NB4 (cell line): ENCODE measurements around the gene MTM1.
A peak's percentile ranks its signal among the peaks of the same experiment; 100 is the strongest.

Experiments
- DNase-seq: peaks from one replicate; pipeline ENCODE4 v3.0.0; 2010; ENCODE audit warnings: low read depth
- H3K4me3 ChIP-seq: one replicate; pipeline ENCODE4 v1.5.1; 2011; ENCODE audit warnings: mild to moderate bottlenecking, low read depth, low read length, moderate library complexity
- MAX ChIP-seq: IDR thresholded peaks from 2 replicates; pipeline ENCODE4 v1.6.1; 2011; ENCODE audit warnings: low read depth, low read length
- MYC ChIP-seq: IDR thresholded peaks from 2 replicates; pipeline ENCODE4 v1.6.1; 2011; ENCODE audit warnings: low read depth, low read length
- POLR2A ChIP-seq: IDR thresholded peaks from 2 replicates; pipeline ENCODE4 v1.6.1; 2011; ENCODE audit warnings: mild to moderate bottlenecking; ENCODE audit not compliant: insufficient read length; ENCODE audit errors: extremely low read depth
- TF ChIP-seq, protein P1 (sequence below): IDR thresholded peaks from one replicate; pipeline ENCODE4 v1.5.1; 2012; ENCODE audit warnings: low read depth, low read length

MTM1 gene

DNA sequence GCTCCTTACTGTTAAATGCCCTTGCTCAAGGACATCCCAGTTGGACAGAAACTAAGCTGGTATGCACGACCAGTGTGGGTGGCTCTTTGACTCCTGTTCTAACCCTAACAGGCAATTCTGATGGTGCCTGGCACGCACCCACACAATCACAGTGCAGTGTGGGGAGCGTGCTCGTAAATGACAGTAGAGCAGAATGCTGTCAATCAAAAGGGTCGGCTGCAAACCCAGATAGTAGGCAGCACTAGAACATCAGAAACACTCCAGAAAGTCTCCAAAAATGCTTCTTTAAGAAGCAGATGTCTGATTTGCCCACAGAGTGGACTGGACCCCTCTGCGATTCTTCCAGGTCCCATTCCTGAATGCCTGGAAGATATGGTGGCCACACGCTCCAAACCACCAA lies 37.6 kb upstream of the MTM1 start:
- no peak for TF ChIP-seq POLR2A
- TF ChIP-seq MYC, result no peak
- TF ChIP-seq, protein P1, sequence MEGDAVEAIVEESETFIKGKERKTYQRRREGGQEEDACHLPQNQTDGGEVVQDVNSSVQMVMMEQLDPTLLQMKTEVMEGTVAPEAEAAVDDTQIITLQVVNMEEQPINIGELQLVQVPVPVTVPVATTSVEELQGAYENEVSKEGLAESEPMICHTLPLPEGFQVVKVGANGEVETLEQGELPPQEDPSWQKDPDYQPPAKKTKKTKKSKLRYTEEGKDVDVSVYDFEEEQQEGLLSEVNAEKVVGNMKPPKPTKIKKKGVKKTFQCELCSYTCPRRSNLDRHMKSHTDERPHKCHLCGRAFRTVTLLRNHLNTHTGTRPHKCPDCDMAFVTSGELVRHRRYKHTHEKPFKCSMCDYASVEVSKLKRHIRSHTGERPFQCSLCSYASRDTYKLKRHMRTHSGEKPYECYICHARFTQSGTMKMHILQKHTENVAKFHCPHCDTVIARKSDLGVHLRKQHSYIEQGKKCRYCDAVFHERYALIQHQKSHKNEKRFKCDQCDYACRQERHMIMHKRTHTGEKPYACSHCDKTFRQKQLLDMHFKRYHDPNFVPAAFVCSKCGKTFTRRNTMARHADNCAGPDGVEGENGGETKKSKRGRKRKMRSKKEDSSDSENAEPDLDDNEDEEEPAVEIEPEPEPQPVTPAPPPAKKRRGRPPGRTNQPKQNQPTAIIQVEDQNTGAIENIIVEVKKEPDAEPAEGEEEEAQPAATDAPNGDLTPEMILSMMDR, result no peak
- TF ChIP-seq MAX, result no peak

GRCh38 chrX:150531467-150531866 lies 37.0 kb upstream of the MTM1 start:
- H3K4me3 ChIP-seq, result no peak overlapping the region
- TF ChIP-seq, protein P1, result no peak
- TF ChIP-seq MYC (no peak), MAX (no peak), POLR2A (no peak)
- no peak for DNase-seq

More for the DNA sequence above, 37.6 kb upstream of the MTM1 start:
- no peak overlapping the region for H3K4me3 ChIP-seq
- no peak for DNase-seq

- peak; percentile 41 for DNase-seq
- TF ChIP-seq MAX, result no peak
- TF ChIP-seq, protein P1, result no peak
- no peak for TF ChIP-seq MYC
- TF ChIP-seq POLR2A, result no peak
- H3K4me3 ChIP-seq, result no peak overlapping the region
Measured at GRCh38 chrX:150533863-150534262, 34.6 kb upstream of the MTM1 start.

DNA sequence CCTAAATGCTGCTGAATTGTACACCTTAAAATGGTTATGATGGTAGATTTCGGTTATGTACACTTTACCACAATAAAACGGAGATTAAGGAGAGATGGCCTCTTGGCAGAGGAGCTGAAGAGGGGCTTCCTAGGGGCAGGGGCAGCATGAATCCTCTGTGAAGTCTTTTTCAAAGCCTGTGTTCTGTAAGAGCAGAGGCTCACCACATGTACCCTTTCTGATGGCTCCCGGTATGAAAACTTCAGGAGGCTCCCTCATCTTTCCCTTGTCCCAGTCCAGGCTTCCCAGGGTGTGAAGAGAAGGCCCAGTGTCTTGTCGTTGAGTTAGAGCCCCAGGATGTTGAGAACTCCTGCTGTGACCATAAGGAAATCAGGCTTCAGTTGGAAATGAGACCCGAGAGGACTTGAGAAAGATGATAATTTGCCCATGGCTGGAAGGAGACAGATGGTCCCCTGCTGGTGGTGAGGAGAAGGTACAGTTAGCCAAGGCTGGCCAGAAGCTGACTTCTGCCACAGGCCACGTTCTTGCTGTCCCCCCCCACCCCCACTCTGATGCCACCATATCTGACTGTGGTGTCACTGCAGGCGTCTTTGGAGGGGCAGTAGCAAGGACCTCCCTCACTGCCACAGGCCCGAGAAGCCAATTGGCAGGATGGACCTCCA lies 31.8 kb upstream of the MTM1 start:
- TF ChIP-seq, protein P1, result peak; percentile 34
- TF ChIP-seq MYC, result no peak
- peak; percentile 30 for DNase-seq
- H3K4me3 ChIP-seq, result no peak overlapping the region

DNA sequence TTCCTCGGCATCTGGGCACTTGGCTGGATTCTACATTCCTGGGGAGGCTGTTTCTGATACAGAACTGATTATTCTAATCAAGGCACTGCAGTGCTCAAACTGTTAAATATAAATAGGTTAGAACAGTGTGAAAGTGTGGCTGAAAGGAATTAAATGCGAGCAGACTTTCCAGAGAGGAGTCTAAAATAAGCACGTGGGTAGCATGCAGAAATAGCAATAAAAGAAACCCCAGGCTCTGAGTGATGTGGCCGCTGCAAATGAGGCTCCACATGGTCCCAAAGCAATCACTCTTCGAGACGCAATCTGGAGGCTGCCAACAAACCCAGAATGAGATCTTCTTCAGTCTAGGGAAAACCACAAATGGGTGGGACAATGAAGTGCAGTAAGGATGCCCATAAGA lies 30.6 kb upstream of the MTM1 start:
- TF ChIP-seq MYC, result no peak
- TF ChIP-seq, protein P1, result no peak
- TF ChIP-seq MAX, result no peak
- no peak for TF ChIP-seq POLR2A
- no peak for DNase-seq
- no peak overlapping the region for H3K4me3 ChIP-seq

DNA sequence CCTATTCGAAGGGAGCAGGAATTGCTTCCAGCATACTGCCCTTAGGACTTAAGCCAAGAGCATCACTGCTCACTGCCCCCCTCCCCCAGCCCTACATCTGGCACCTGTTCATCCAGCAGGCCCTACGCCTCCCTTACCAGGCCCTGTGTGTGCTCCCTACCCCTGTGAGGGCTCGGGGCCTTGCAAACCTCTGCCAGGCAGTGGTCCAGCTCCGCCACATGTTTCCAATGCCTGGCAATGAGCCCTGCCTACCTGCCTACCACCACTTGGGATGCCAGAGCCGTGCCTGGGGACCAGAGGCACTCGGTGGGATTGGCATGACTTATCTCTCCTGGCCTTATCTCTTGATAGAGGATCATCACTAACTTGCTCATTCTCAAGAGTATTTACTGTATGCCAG lies 27.5 kb upstream of the MTM1 start:
- no peak overlapping the region for H3K4me3 ChIP-seq
- TF ChIP-seq POLR2A (no peak), MAX (no peak), MYC (no peak)
- TF ChIP-seq, protein P1, result no peak
- DNase-seq, result no peak
